Measurements from ENCODE around the gene GABBR1. TPM values are rescaled to one million over a fixed set of nuclear protein-coding genes. Genes with fewer than 3 reads are reported as not detected.

The GABBR1 gene
- total RNA-seq, 1 donor from 2014 or later: 12.0 TPM

GRCh38 chr6:29577544-29577943 is 55.4 kb downstream of the GABBR1 start:
- no peak for DNase-seq (ENCODE audit: extremely low read depth, low read depth, low spot score)

DNA sequence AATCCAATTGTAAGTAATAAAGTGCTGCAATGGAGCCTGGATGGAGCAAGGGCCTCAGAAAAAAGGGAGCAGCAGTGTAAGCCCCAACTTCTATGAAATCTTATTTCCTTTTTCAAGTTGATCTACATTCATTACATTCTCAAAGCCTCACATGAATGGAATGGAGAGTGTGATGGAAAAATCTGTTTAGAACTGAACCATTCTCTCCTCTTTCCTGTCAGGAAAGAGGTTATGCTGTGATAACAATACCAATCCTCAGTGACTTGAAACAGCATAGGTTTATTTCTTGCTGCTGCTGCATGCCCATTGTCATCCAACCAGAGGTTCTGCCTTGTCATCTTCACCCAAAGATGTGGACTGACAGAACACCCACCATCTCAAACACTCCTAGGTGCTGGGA is 56.9 kb downstream of the GABBR1 start:
- DNase-seq (ENCODE audit: extremely low read depth, low read depth, low spot score): no peak

GRCh38 chr6:29567991-29568390 is 65.0 kb downstream of the GABBR1 start:
- no peak for DNase-seq (ENCODE audit: extremely low read depth, low read depth, low spot score)

GRCh38 chr6:29567541-29567940 is 65.4 kb downstream of the GABBR1 start:
- DNase-seq (ENCODE audit: extremely low read depth, low read depth, low spot score): no peak

DNA sequence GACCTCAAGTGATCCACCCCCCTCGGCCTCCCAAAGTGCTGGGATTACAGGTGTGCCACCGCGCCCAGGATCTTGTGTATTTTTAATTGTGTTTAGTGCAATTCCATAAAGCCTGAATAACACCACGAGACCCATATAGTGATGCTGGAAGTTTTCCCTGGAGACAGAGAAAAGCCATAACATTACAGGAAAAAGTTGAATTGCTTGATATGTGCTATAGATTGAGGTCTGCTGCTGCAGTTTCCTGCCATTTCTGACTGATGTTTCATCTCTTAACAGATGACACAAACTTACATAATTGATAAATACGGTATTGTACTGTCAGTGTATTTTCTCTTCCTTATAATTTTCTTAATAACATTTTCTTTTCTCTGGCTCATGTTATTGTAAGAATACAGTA is 66.1 kb downstream of the GABBR1 start:
- DNase-seq (ENCODE audit: extremely low read depth, low read depth, low spot score): no peak

- no peak for DNase-seq (ENCODE audit: extremely low read depth, low read depth, low spot score)
Measured at GRCh38 chr6:29564875-29565274, 68.1 kb downstream of the GABBR1 start.

DNA sequence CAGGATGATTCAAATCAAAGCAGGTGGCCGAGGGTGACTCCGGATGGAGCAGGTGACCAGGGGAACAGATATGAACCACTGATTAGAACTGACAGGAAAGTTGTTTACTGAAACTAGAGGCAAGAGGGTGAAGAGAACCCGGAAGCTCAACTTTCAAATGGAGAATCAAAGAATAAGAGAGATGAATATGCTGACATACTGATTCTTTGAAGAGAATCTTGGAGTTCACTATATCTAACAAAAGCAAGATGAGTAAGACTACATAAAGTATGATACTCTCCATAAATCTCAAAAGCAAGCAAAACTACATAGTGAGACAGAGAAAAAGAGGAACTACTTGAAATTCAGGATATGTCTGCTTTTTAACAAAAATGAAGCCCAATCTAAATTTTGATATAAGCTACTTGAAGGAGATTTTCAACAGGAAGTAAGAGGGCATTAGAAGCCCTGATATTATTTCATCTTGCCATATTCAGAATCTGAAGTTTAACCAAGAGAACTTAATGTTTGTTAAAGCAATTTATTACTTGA is 69.5 kb downstream of the GABBR1 start:
- DNase-seq (ENCODE audit: extremely low read depth, low read depth, low spot score): no peak

GRCh38 chr6:29561606-29562181 is 71.3 kb downstream of the GABBR1 start:
- no peak for DNase-seq (ENCODE audit: extremely low read depth, low read depth, low spot score)

DNA sequence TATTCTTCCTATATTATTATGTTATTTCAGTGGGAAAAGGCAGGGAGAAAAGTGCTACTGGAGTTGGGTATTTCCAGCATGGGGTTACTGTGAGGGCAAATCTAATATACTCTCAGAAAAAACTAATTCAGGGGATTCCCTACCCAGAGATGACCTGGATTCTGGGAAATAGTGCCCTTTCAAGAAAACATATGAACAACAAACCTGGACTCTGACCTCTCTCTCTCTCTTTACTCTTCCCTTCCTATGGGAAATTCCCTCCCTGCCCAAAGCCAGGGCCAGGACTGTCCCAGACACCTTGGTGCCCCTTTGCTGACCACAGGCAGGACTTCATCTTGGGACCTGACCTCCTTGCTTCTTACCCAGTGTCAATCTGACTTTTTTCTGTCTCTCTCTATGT is 71.9 kb downstream of the GABBR1 start:
- no peak for DNase-seq (ENCODE audit: extremely low read depth, low read depth, low spot score)

DNA sequence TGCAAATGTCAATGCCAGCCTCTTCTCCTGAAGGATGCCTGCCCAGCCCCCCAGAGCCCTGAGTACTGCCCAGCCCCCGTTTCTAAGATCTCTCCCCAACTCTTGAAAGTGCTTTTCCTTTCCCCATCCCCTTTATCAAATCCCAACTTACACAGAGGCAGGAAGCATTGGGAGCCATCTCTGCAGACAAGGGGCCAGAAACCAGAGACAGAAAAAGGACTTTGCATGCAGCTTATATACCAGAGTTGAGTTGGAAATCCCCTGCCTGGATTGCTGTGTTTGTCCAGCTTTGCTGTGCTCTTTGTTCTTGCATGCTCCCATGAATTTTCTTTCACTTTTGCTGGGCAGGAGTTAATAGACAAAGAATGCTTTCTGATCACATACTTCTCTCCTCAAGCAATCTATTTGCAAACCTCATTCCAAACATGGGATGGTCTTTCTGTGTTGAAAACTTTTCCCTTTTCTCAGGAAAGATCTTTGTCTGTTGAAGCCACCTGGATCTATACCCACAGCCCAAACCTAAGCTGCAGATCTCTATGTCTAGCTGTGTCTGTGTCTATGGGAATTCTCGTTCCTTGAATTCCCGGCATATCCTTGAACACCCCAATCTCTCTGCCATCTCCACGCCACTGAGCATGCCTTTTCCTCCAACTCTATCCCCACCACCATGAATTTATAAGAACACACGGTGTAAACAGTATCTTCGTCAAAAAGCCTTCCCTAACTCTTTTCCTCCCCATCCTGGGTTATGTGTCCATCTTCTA is 73.3 kb downstream of the GABBR1 start, which contains the start of gene UBD:
UBD (minus strand) TSS at position 209 of the 764 bp plus-strand sequence; CDS start at position 178, 31 bp downstream.
- no peak for DNase-seq (ENCODE audit: extremely low read depth, low read depth, low spot score)

- DNase-seq (ENCODE audit: extremely low read depth, low read depth, low spot score): no peak
Measured at GRCh38 chr6:29558439-29559079, 74.4 kb downstream of the GABBR1 start.

DNA sequence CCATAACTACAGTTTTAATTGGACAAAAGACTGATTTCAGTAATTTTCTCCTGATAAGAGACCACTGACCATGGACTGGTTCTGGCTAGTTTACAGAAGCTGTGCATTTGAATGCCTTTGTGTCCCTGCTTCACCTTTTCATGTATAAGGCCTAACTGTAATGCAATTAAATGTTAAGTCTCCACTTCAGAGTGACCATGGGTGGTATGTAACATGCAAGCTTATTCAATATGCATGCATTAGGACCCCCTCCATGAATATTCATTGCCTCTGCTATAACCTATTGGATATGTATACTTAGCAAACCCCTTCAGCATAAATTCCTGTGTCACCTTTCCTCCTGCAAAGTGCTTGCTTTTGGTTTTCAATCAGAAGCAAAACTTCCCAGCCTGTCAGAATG is 75.7 kb downstream of the GABBR1 start:
- DNase-seq (ENCODE audit: extremely low read depth, low read depth, low spot score): no peak

DNA sequence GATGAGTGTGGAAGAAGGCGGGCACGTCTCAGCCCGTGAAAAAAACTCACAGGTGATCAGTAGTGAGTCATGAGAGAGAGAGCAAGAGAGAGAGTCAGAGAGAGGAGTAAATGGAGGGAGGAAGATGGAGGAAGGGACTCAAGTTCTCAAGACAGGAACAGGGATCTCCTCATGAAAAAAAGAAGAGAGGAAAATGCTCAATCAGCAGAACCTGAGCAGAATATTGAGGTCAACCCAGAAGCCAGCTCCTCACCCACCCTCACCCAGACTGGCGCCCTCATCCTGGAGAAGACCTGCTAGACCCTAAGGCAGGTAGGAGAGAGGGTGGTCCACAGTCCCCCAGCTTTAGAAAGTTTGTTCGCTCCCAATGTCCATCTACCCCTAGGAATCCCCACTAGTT is 78.2 kb downstream of the GABBR1 start:
- no peak for DNase-seq (ENCODE audit: extremely low read depth, low read depth, low spot score)

DNA sequence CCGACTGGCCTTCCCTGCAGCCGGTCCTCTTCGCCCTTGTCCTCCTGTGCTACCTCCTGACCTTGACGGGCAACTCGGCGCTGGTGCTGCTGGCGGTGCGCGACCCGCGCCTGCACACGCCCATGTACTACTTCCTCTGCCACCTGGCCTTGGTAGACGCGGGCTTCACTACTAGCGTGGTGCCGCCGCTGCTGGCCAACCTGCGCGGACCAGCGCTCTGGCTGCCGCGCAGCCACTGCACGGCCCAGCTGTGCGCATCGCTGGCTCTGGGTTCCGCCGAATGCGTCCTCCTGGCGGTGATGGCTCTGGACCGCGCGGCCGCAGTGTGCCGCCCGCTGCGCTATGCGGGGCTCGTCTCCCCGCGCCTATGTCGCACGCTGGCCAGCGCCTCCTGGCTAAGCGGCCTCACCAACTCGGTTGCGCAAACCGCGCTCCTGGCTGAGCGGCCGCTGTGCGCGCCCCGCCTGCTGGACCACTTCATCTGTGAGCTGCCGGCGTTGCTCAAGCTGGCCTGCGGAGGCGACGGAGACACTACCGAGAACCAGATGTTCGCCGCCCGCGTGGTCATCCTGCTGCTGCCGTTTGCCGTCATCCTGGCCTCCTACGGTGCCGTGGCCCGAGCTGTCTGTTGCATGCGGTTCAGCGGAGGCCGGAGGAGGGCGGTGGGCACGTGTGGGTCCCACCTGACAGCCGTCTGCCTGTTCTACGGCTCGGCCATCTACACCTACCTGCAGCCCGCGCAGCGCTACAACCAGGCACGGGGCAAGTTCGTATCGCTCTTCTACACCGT is 79.5 kb downstream of the GABBR1 start:
- DNase-seq (ENCODE audit: extremely low read depth, low read depth, low spot score): no peak

- DNase-seq (ENCODE audit: extremely low read depth, low read depth, low spot score): peak; percentile 14
Measured at GRCh38 chr6:29552512-29553051, 80.4 kb downstream of the GABBR1 start.

- no peak for DNase-seq (ENCODE audit: extremely low read depth, low read depth, low spot score)
Measured at GRCh38 chr6:29547573-29547972, 85.4 kb downstream of the GABBR1 start.

- DNase-seq (ENCODE audit: extremely low read depth, low read depth, low spot score): no peak
Measured at GRCh38 chr6:29537714-29538403, 95.1 kb downstream of the GABBR1 start.

- no peak for DNase-seq (ENCODE audit: extremely low read depth, low read depth, low spot score)
Measured at GRCh38 chr6:29532320-29532951, 100.5 kb downstream of the GABBR1 start.

- no peak for DNase-seq (ENCODE audit: extremely low read depth, low read depth, low spot score)
Measured at GRCh38 chr6:29531668-29532067, 101.3 kb downstream of the GABBR1 start.
